Mucosa of stomach (tissue), 1 donor: ENCODE data around the gene PITPNB.

Experiments used
- H3K27me3 ChIP-seq: one replicate; pipeline ENCODE4 v1.7.0; 2013; ENCODE audit warnings: mild to moderate bottlenecking, low read length; ENCODE audit not compliant: control insufficient read depth, insufficient read depth
- H3K36me3 ChIP-seq: one replicate; pipeline ENCODE4 v1.7.0; 2013; ENCODE audit warnings: low read length; ENCODE audit not compliant: control insufficient read depth, insufficient read depth
- H3K4me1 ChIP-seq: one replicate; pipeline ENCODE4 v1.7.0; 2013; ENCODE audit warnings: mild to moderate bottlenecking, low read length; ENCODE audit not compliant: control insufficient read depth, insufficient read depth
- H3K4me3 ChIP-seq: one replicate; pipeline ENCODE4 v1.7.0; 2013; ENCODE audit warnings: low read length
- H3K9ac ChIP-seq: one replicate; pipeline ENCODE4 v1.7.0; 2013; ENCODE audit warnings: mild to moderate bottlenecking, low read length, moderate library complexity
- H3K9me3 ChIP-seq: one replicate; pipeline ENCODE4 v1.7.0; 2013; ENCODE audit warnings: mild to moderate bottlenecking, low read length, moderate library complexity; ENCODE audit not compliant: control insufficient read depth
- donor health status: Pancreatic carcinoma.

Gene PITPNB

DNA sequence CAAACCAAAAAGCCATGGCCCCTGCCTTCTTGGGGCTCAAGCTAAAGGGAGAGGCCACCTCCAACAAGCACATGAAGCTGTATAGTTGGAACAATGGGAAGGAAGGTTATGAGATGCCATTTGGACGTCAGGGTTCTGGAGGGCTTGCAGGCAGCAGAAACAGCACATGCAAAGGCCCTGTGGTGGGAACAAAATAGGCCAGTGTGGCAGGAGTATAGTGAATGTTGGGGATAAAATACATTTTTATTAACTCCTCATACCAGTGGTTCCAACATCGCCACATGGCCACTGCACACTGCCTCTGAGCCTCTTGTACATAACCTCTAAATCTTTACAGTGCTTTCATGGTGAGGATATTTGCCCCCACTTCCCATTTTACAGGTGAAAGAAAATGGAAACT, 85.3 kb downstream of the PITPNB start:
- H3K9ac ChIP-seq = no peak overlapping the region
- no peaks in the 10 kb centered on the region for H3K9me3 ChIP-seq
- H3K4me3 ChIP-seq = no peak overlapping the region
- H3K4me1 ChIP-seq = no peaks in the 10 kb centered on the region
- no peaks in the 10 kb centered on the region for H3K27me3 ChIP-seq
- H3K36me3 ChIP-seq = no peaks in the 10 kb centered on the region

DNA sequence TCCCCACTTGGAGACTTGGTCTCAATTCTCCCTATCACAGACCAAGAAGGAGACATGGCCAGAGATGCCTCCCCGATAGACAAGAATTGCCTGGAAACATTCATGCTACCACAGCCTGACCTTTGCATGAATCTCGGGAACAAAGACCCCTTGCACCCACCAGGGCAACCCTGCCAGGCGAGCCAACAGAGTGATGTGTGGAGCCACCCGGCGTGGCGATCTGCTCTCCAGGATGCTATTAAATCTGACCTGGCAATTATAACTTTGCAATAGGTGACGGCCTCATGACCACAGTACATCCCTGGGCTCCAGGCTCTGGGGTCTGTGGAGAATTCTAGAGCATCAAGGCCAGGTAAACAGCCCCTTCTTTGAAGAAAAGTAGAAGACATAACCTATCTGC, 86.5 kb downstream of the PITPNB start:
- no peak overlapping the region for H3K4me3 ChIP-seq
- no peaks in the 10 kb centered on the region for H3K27me3 ChIP-seq
- no peak overlapping the region for H3K9ac ChIP-seq
- no peaks in the 10 kb centered on the region for H3K4me1 ChIP-seq
- no peaks in the 10 kb centered on the region for H3K36me3 ChIP-seq
- no peaks in the 10 kb centered on the region for H3K9me3 ChIP-seq

DNA sequence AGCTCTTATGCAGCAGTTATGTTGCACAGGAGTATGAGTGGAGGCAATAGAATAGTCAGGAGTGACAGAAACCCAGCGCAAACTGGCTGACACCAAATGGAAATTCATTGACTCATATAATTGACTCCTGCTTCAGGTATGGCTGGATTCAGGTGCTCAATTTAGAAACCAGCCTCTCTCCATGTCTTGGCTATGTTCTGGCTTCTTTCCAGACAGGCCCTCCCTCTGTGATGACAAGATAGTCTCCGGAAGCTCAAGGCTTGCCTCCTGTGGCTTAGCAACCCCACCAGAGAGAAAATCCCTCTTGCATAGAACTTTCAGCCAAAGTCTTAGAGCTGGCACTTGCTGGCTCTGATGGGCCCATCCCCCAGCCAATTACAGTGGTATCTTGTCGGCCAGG, 89.4 kb downstream of the PITPNB start:
- Histone ChIP-seq H3K4me3 (no peak overlapping the region), H3K36me3 (no peaks in the 10 kb centered on the region), H3K27me3 (no peaks in the 10 kb centered on the region), H3K4me1 (no peaks in the 10 kb centered on the region), H3K9ac (no peak overlapping the region), H3K9me3 (no peaks in the 10 kb centered on the region)

DNA sequence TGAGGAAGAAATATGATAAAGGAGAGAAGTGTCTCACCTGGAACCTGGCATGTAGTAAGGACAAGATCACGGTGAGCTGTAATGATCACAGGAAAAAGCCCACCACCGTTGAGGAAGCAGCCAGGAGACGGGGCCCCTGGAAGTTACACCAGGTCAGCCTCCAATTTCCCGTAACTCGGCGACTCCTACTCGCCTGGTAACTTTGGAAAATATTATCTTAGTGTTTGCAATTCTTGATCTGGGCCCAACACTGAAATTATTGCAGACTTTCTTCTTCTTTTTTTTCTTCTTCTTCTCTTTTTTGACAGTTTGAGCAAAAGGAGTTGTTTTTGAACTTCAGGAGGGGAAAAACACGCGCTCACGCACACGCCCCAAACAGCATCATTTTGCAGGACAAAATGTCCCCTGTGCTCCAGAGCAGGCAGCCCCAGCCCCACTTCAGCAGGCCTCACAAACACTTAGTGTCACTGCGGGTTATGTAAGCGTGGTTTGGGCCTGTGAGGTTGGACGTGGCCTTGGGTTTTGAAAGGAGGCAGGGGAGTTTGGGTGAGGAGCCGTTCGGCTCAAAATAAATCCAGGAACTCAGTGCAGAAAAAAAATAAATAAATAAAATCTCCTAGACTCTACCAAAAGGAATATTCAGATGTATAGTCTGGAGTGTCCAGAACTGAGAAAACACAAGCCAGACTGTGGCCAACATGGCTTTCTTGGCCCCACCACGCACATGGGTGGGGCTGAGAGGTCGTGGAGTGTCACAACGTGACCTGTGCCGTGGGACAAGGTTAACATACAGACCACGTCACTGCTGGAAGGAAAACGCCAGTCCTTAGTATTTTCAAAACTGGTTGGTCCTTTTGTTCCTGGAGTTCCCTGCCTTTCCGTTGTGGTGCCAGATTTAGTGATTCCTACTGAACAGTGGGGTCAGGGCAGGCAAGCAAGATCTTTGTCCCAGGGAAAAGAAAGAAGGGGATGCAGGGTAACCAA, 91.2 kb downstream of the PITPNB start:
- no peak overlapping the region for H3K9ac ChIP-seq
- H3K4me1 ChIP-seq = no peaks in the 10 kb centered on the region
- no peaks in the 10 kb centered on the region for H3K9me3 ChIP-seq
- no peaks in the 10 kb centered on the region for H3K36me3 ChIP-seq
- no peak overlapping the region for H3K4me3 ChIP-seq
- H3K27me3 ChIP-seq = no peaks in the 10 kb centered on the region

DNA sequence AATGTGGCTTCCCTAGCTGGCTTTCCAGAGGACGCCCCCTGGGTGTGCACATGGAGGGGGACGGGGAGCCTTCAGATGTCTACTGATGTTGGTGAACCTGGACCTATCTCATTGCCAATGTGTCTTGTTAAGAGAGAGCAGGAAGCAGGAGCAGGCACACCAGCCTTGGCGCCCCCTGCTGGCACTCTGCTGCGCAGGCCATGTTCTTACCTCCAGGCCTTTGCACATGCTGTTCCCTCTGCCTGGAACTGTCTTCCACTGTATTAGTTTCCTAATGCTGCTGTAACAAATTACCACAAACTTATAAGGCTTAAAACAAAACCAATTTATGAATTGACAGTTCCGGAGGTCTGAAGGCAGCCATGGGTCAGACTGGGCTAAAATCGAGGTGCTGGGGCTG, 93.9 kb downstream of the PITPNB start:
- Histone ChIP-seq H3K4me3 (no peak overlapping the region), H3K36me3 (no peaks in the 10 kb centered on the region), H3K4me1 (no peaks in the 10 kb centered on the region), H3K9ac (no peak overlapping the region), H3K27me3 (no peaks in the 10 kb centered on the region), H3K9me3 (no peaks in the 10 kb centered on the region)

DNA sequence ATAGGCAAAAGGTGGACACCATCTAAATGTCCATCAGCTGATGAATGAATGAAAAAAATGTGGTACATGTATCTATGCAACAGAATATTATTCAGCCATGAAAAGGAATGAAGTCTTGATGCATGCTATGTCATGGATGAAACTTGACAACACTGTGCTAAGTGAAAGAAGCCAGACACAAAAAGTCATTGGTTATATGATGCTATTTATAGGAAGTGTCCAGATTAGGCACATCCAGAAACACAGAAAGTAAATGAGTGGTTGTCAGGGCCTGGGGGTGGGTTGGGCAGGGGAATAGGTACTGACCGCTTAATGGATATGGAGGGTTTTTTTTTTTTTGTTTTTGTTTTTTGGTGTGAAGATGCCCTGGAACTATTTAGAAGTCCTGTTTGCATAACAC, 95.8 kb downstream of the PITPNB start:
- Histone ChIP-seq H3K36me3 (no peaks in the 10 kb centered on the region), H3K27me3 (no peaks in the 10 kb centered on the region), H3K9ac (no peak overlapping the region), H3K4me1 (no peaks in the 10 kb centered on the region), H3K4me3 (no peak overlapping the region), H3K9me3 (no peaks in the 10 kb centered on the region)

DNA sequence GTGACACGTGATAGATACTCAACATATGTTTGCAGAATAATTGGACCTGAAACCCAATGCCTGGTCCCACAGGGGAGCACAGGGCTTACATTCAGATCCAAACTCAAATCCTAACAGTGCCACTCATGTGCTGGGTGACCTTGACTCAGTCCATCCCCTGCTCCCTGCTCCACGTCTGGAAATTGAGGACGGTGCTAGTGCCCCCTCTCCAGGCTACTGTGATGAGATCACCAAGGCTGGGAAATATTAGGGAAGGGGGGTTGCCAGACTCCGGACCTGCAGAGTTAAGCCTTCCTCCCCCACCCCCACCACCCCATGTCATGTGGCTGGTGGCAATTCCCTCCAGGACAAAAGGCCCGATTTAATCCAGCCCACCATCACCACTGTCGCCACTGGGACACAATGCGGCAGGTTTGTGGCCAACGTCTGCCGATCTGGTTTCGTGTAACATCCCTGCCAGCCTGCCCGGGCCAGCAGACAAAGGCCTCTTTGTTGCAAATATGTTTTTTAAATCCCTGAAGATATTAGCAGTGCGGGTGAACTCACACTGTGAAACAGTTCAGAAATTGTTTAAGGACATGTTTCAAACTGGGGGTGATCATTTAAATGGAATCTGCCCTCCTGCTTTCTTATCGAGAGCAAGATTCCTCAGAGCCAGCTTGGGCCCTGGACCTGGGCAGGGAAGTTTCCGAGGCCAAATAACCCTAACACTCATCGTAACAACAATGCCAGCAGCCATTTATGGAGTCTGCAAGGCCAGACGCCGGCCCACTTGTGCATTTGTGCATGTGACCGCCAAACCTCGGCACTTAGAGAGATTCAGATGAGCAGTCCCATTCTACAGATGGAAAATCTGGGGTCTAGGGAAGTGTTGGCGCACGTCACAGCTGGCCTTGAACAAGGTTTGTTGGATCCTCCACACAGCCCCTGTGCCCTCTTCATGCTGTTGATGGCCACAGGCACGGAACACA, 97.9 kb downstream of the PITPNB start:
- H3K9me3 ChIP-seq = no peaks in the 10 kb centered on the region
- no peaks in the 10 kb centered on the region for H3K4me1 ChIP-seq
- no peaks in the 10 kb centered on the region for H3K36me3 ChIP-seq
- peaks cover under 1% of the 10 kb centered on the region for H3K27me3 ChIP-seq
- H3K9ac ChIP-seq = no peak overlapping the region
- H3K4me3 ChIP-seq = no peak overlapping the region

DNA sequence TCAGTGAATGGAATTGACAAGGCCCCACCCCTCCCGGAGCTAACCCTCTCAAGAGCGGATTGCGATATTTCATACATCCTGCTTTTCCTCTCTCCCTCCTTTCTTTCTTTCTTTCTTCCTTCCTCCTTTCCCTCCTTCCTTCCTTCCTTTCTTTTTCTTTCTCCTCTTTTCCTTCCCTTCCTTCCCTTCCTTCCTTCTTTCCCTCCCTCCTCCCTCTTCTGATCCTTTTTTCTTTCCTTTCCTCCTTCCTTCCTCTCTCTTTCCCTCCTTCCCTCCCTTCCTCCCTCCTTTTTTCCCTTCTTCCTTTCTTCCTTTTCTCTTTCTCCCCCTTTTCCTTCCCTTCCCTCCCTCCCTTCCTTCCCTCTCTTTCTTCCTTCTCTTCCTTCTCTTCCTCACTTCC, 102.5 kb downstream of the PITPNB start:
- Histone ChIP-seq H3K27me3 (peaks cover 5% of the 10 kb centered on the region), H3K4me1 (no peaks in the 10 kb centered on the region), H3K9me3 (no peaks in the 10 kb centered on the region), H3K9ac (no peak overlapping the region), H3K4me3 (no peak overlapping the region), H3K36me3 (no peaks in the 10 kb centered on the region)

DNA sequence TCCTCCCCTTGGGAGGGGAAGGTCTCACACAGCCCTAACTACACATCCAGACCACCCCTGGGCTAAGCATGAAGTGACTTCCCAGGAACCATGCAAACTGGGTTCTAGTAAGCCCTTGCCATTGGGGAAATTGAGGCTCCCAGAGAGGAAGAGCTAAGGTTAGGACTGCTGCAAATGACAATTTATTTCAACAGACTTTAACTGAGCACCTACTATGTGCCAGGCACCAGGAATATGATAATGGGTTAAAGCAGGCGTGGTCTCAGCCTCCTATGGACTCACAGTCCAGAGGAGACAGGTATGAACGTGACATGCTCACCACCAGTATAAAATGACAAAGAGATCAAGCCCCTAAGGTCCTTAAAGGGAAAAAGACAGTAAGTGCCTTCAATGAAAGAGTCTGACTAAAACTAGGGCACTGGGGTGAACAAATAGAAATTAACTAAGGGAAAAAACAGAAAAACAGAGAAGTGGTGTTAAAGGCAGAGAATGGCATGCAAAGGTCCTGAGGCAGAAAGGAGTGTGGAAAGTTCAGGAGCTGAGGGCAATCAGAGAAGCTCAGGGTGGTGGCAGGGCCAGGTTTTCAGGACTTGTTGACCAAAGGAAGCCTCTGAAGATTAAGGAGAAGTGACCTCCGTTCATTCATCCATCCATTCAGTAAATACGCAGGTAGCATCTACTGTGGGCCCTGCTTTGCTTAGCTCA, 103.1 kb downstream of the PITPNB start:
- no peaks in the 10 kb centered on the region for H3K36me3 ChIP-seq
- H3K4me3 ChIP-seq = no peak overlapping the region
- H3K9me3 ChIP-seq = no peaks in the 10 kb centered on the region
- no peaks in the 10 kb centered on the region for H3K4me1 ChIP-seq
- no peak overlapping the region for H3K9ac ChIP-seq
- H3K27me3 ChIP-seq = peaks cover 5% of the 10 kb centered on the region

DNA sequence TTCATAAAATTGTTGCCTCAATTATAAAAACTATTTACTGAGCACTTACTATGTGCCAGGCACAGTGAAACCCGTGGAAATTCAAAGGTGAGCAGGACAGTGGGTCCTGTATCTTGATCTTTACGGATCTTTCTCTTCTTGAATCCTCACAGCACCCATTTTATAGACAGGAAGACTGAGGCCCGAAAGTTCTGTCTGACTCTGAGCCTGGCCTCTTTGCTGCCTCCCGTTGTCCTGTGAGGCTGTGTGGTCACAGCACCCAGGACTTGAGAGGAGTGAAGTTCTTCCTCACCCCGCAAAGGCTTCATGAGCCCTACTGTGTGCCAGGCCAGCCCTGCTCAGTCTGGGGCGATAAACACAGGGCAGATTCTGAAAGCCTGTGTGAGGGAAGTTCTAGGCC, 104.1 kb downstream of the PITPNB start:
- H3K9ac ChIP-seq = no peak overlapping the region
- no peaks in the 10 kb centered on the region for H3K36me3 ChIP-seq
- no peak overlapping the region for H3K4me3 ChIP-seq
- no peaks in the 10 kb centered on the region for H3K9me3 ChIP-seq
- peaks cover 8% of the 10 kb centered on the region for H3K4me1 ChIP-seq
- H3K27me3 ChIP-seq = peaks cover 9% of the 10 kb centered on the region

DNA sequence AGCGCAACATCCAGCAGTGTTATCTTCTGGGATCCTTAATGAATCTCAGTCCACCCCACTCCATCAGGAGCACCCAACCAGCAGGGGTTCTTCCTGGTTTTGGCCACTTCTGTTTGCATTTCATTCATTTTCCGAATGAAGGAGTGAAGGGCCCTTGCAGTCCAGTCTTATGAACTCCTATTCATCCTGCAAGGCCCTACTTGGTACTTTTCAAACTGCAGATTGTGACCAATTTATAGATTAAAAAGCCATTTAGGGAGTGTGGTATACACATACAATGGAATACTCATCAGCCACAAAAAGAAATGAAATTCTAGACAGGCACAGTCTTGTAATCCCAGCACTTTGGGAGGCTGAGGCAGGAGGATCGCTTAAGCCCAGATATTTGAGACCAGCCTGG, 107.3 kb downstream of the PITPNB start:
- no peak overlapping the region for H3K4me3 ChIP-seq
- no peaks in the 10 kb centered on the region for H3K9me3 ChIP-seq
- no peaks in the 10 kb centered on the region for H3K36me3 ChIP-seq
- no peak overlapping the region for H3K9ac ChIP-seq
- H3K27me3 ChIP-seq = peaks cover 32% of the 10 kb centered on the region
- H3K4me1 ChIP-seq = peaks cover 9% of the 10 kb centered on the region
